Ovary (tissue), 9 donors: Measurements from ENCODE around the gene UNC5C. TPM values are rescaled to one million over a fixed set of nuclear protein-coding genes. Genes with fewer than 3 reads are reported as not detected.

Experiments
- DNase-seq, 5 donors: peaks; one replicate each; pipeline ENCODE4 v3.0.0-alpha.2; 2019 to 2020
- H3K27ac ChIP-seq, 2 donors: fragments of 200-600 bp; one replicate each; pipeline versions ENCODE4 v1.5.1 to v1.8.0; 2019 to 2022
- H3K27me3 ChIP-seq: fragments of 200-600 bp; one replicate; pipeline ENCODE4 v1.8.0; 2022
- H3K36me3 ChIP-seq: fragments of 200-600 bp; sonication (generic); one replicate; pipeline ENCODE4 v1.5.1; 2019
- H3K4me1 ChIP-seq: one replicate; pipeline ENCODE4 v1.8.1; 2013; ENCODE audit warnings: mild to moderate bottlenecking, moderate library complexity; ENCODE audit not compliant: insufficient read depth
- H3K4me3 ChIP-seq: fragments of 200-600 bp; sonication (generic); one replicate; pipeline ENCODE4 v1.5.1; 2017
- H3K9me3 ChIP-seq, 2 donors: fragments of 200-600 bp in 1 of 2; sonication (generic) in 1 of 2; one replicate each; pipeline versions ENCODE4 v1.5.1 to v1.8.1; 2013 to 2019; ENCODE audit warnings: mild to moderate bottlenecking in 1 of 2, moderate library complexity in 1 of 2
- CTCF ChIP-seq, 3 donors: fragments of 450-650 bp in 2 of 3; fragments of 200-600 bp in 1 of 3; IDR thresholded peaks; one replicate each; pipeline versions ENCODE4 v1.5.1 to v1.8.0; 2016 to 2022; ENCODE audit warnings: antibody characterized with exemption in 3 of 3, mild to moderate bottlenecking in 1 of 3
- EP300 ChIP-seq: sonication (generic); formaldehyde crosslinking; IDR thresholded peaks from one replicate; pipeline ENCODE4 v1.6.1; 2017; ENCODE audit warnings: antibody characterized with exemption
- POLR2A ChIP-seq: fragments of 450-650 bp; IDR thresholded peaks from one replicate; pipeline ENCODE4 v1.6.1; 2017; ENCODE audit warnings: antibody characterized with exemption, mild to moderate bottlenecking, moderate library complexity
- WGBS, 3 donors: extraction: QIAGEN DNeasy Blood & Tissue Kit in 1 of 3; methylation state at CpG; one replicate each; pipeline versions ENCODE4 v1.1.5 to v1.1.7; 2013 to 2017; 5-methylcytosine and 5-hydroxymethylcytosine counted together
- intact Hi-C, 4 donors: fragments of 100-400 bp; cut with DNase I; formaldehyde crosslinking; loops; one replicate each; pipeline versions ENCODE4 v1.11.0 to v1.15.1; 2022 to 2023
- polyA plus RNA-seq, 2 donors: library from polyadenylated mRNA; stranded (reverse); fragments of 200-250 nt in 1 of 2; fragments of 350-450 nt in 1 of 2; fragmentation: Illumina TruSeq in 1 of 2; extraction: RNeasy Lipid Tissue Mini Kit (QIAGEN cat#74804) in 1 of 2; gene quantifications; one replicate each; pipeline ENCODE4 v1.2.3, GENCODE V29; 2013 to 2014
- total RNA-seq, 7 donors: library from RNA; depleted of rRNA in 2 of 7; stranded (reverse); fragments of >200 nt in 2 of 7; fragmentation: NEBNext Ultra II Directional in 3 of 7; extraction: Animal tissue kit (Norgen Biotek cat#: 25700) in 3 of 7; gene quantifications; one replicate each; pipeline versions ENCODE4 v1.1.0 to v1.2.4, GENCODE V29; 2016 to 2023
- donor health status: DM: no; HTN: no; CAD: no; lungs with moderate emphysema.
- donor health status: DM: no; HTN: no; CAD: no.
- donor health status: Bipolar disorder and iron deficiency.
- donor health status: DM: yes; HTN: yes; CAD: no.
- donor health status: DM: no; HTN: no; CAD: no.
- donor health status: DM: yes; HTN: yes; CAD: no.

Gene UNC5C
- total and polyA plus RNA-seq, 9 donors: 1.8 to 9.4 (median 3.9) TPM

GRCh38 chr4:95285797-95286196 is 263.0 kb downstream of the UNC5C start:
- intact Hi-C loops: no loop called here
- WGBS, 3 donors: 92 to 95% (median 94%) methylated on average over 2 of the region's 2 CpGs
- no peaks in the 10 kb centered on the region for H3K27me3 ChIP-seq
- H3K4me1 ChIP-seq: no peaks in the 10 kb centered on the region
- H3K9me3 ChIP-seq: no peaks in the 10 kb centered on the region
- no peaks in the 10 kb centered on the region for H3K36me3 ChIP-seq
- no peak overlapping the region for H3K4me3 ChIP-seq
- TF ChIP-seq EP300 (no peak), POLR2A (no peak), CTCF (IDR thresholded peaks at IDR 0.05) (no peak)
- no peak overlapping the region for H3K27ac ChIP-seq
- no peak for DNase-seq

GRCh38 chr4:95284655-95285054 is 264.1 kb downstream of the UNC5C start:
- intact Hi-C loops: no loop called here
- 97 to 100% (median 98%) methylated on average over 1 of the region's 1 CpG for WGBS, 3 donors

GRCh38 chr4:95283320-95283719 is 265.5 kb downstream of the UNC5C start:
- H3K9me3 ChIP-seq: no peaks in the 10 kb centered on the region
- H3K27ac ChIP-seq: no peak overlapping the region
- intact Hi-C loops: no loop called here
- DNase-seq: no peak
- H3K36me3 ChIP-seq: no peaks in the 10 kb centered on the region
- H3K27me3 ChIP-seq: no peaks in the 10 kb centered on the region
- no peak overlapping the region for H3K4me3 ChIP-seq
- no peaks in the 10 kb centered on the region for H3K4me1 ChIP-seq
- WGBS, 3 donors: 73 to 87% (median 80%) methylated on average over 10 of the region's 10 CpGs
- TF ChIP-seq EP300: no peak
- no peak for TF ChIP-seq POLR2A
- TF ChIP-seq CTCF (IDR thresholded peaks at IDR 0.05): no peak

More at GRCh38 chr4:95284655-95285054, 264.1 kb downstream of the UNC5C start:
- Histone ChIP-seq H3K4me3 (no peak overlapping the region), H3K4me1 (no peaks in the 10 kb centered on the region), H3K9me3 (no peaks in the 10 kb centered on the region), H3K27me3 (no peaks in the 10 kb centered on the region), H3K27ac (no peak overlapping the region), H3K36me3 (no peaks in the 10 kb centered on the region)
- TF ChIP-seq EP300 (no peak), CTCF (IDR thresholded peaks at IDR 0.05) (no peak), POLR2A (no peak)
- DNase-seq: no peak

- no peaks in the 10 kb centered on the region for H3K27me3 ChIP-seq
- H3K4me3 ChIP-seq: no peak overlapping the region
- DNase-seq: no peak
- H3K36me3 ChIP-seq: no peaks in the 10 kb centered on the region
- WGBS, 3 donors: 79 to 86% (median 80%) methylated on average over 3 of the region's 3 CpGs
- TF ChIP-seq CTCF (IDR thresholded peaks at IDR 0.05) (no peak), POLR2A (no peak), EP300 (no peak)
- H3K9me3 ChIP-seq: no peaks in the 10 kb centered on the region
- intact Hi-C loops: no loop called here
- no peak overlapping the region for H3K27ac ChIP-seq
- no peaks in the 10 kb centered on the region for H3K4me1 ChIP-seq
These were observed 276.0 kb downstream of the UNC5C start for GRCh38 chr4:95272797-95273196.
